ENCODE results near the gene UGGT1. TPM values are rescaled to one million over a fixed set of nuclear protein-coding genes. Genes with fewer than 3 reads are reported as not detected.

The UGGT1 gene
- total RNA-seq, 1 donor from 2014 or later = 45.9 TPM

GRCh38 chr2:128091726-128092080, 703 bp downstream of the UGGT1 start:
- peaks cover 8% of the 10 kb centered on the region for H3K4me1 ChIP-seq
- no peaks in the 10 kb centered on the region for H3K36me3 ChIP-seq
- H3K27me3 ChIP-seq = no peaks in the 10 kb centered on the region
- H3K27ac ChIP-seq = peak overlapping the region; percentile 85
- intact Hi-C loops (cut with DNase I) = no loop called here
- DNase-seq (no peak), ATAC-seq (no peak)
- no peaks in the 10 kb centered on the region for H3K9me3 ChIP-seq
- peak overlapping the region; percentile 78 for H3K4me3 ChIP-seq
- no peak for TF ChIP-seq CTCF (IDR thresholded peaks at IDR 0.05)

- H3K9me3 ChIP-seq = no peaks in the 10 kb centered on the region
- peaks cover 3% of the 10 kb centered on the region for H3K36me3 ChIP-seq
- TF ChIP-seq CTCF (IDR thresholded peaks at IDR 0.05) = no peak
- H3K4me3 ChIP-seq = peak overlapping the region; percentile 78
- H3K27me3 ChIP-seq = no peaks in the 10 kb centered on the region
- ATAC-seq (no peak), DNase-seq (no peak)
- no peak overlapping the region for H3K27ac ChIP-seq
- H3K4me1 ChIP-seq = peaks cover 8% of the 10 kb centered on the region
- intact Hi-C loops (cut with DNase I) = no loop called here
Observed at GRCh38 chr2:128092656-128093055, 1.7 kb downstream of the UGGT1 start.

GRCh38 chr2:128093762-128094161, 2.8 kb downstream of the UGGT1 start:
- no peaks in the 10 kb centered on the region for H3K27me3 ChIP-seq
- H3K27ac ChIP-seq = no peak overlapping the region
- no peak overlapping the region for H3K4me3 ChIP-seq
- intact Hi-C loops (cut with DNase I) = no loop called here
- peaks cover 8% of the 10 kb centered on the region for H3K4me1 ChIP-seq
- H3K9me3 ChIP-seq = no peaks in the 10 kb centered on the region
- ATAC-seq = no peak
- H3K36me3 ChIP-seq = peaks cover 13% of the 10 kb centered on the region
- TF ChIP-seq CTCF (IDR thresholded peaks at IDR 0.05) = no peak
- no peak for DNase-seq

- no peaks in the 10 kb centered on the region for H3K9me3 ChIP-seq
- peaks cover 24% of the 10 kb centered on the region for H3K36me3 ChIP-seq
- DNase-seq = no peak
- H3K4me1 ChIP-seq = peaks cover 8% of the 10 kb centered on the region
- intact Hi-C loops (cut with DNase I) = no loop called here
- H3K4me3 ChIP-seq = no peak overlapping the region
- H3K27me3 ChIP-seq = no peaks in the 10 kb centered on the region
- no peak for TF ChIP-seq CTCF (IDR thresholded peaks at IDR 0.05)
- ATAC-seq = no peak
- H3K27ac ChIP-seq = no peak overlapping the region
Observed at GRCh38 chr2:128095201-128095600, 4.2 kb downstream of the UGGT1 start.

- TF ChIP-seq CTCF (IDR thresholded peaks at IDR 0.05) = no peak
- intact Hi-C loops (cut with DNase I) = no loop called here
- no peaks in the 10 kb centered on the region for H3K4me1 ChIP-seq
- no peak for DNase-seq
- no peaks in the 10 kb centered on the region for H3K9me3 ChIP-seq
- H3K4me3 ChIP-seq = no peak overlapping the region
- H3K27ac ChIP-seq = no peak overlapping the region
- ATAC-seq = no peak
- H3K27me3 ChIP-seq = no peaks in the 10 kb centered on the region
- peaks cover 64% of the 10 kb centered on the region for H3K36me3 ChIP-seq
Observed at GRCh38 chr2:128103407-128103806, 12.4 kb downstream of the UGGT1 start.

- intact Hi-C loops (cut with DNase I) = no loop called here
- ATAC-seq = no peak
- Histone ChIP-seq H3K36me3 (peaks cover 67% of the 10 kb centered on the region), H3K27ac (no peak overlapping the region), H3K27me3 (no peaks in the 10 kb centered on the region), H3K4me3 (no peak overlapping the region), H3K9me3 (no peaks in the 10 kb centered on the region), H3K4me1 (no peaks in the 10 kb centered on the region)
- DNase-seq = no peak
- no peak for TF ChIP-seq CTCF (IDR thresholded peaks at IDR 0.05)
Observed at GRCh38 chr2:128105072-128105471, 14.1 kb downstream of the UGGT1 start.
